Smooth muscle cell (in vitro differentiated cells): ENCODE measurements around the gene TMEM163. TPM values are rescaled to one million over a fixed set of nuclear protein-coding genes. Genes with fewer than 3 reads are reported as not detected.

ENCODE experiments used
- DNase-seq: peaks from one replicate; lab custom pipeline; 2025; ENCODE audit not compliant: unreplicated experiment; lab: John Stamatoyannopoulos, UW
- H2AFZ ChIP-seq: fragments of 200-600 bp; sonication (generic); 2 replicates; pipeline ENCODE4 v1.6.0; 2016; ENCODE audit warnings: antibody characterized with exemption, low read depth, mild to moderate bottlenecking
- H3F3A ChIP-seq: fragments of 200-600 bp; sonication (generic); 2 replicates; pipeline ENCODE4 v1.6.0; 2017; ENCODE audit warnings: antibody characterized with exemption, low read depth
- H3K27ac ChIP-seq: fragments of 200-600 bp; sonication (generic); 2 replicates; pipeline ENCODE4 v1.5.1; 2016; ENCODE audit warnings: low read depth, mild to moderate bottlenecking
- H3K27me3 ChIP-seq: fragments of 200-600 bp; sonication (generic); 2 replicates; pipeline ENCODE4 v1.6.1; 2016; ENCODE audit warnings: low read depth, mild to moderate bottlenecking
- H3K36me3 ChIP-seq: fragments of 200-600 bp; sonication (generic); 2 replicates; pipeline ENCODE4 v1.5.1; 2016; ENCODE audit warnings: low read depth
- H3K4me1 ChIP-seq: fragments of 200-600 bp; sonication (generic); 2 replicates; pipeline ENCODE4 v1.5.1; 2016; ENCODE audit warnings: low read depth
- H3K4me2 ChIP-seq: fragments of 200-600 bp; sonication (generic); 2 replicates; pipeline ENCODE4 v1.6.0; 2016; ENCODE audit warnings: mild to moderate bottlenecking
- H3K4me3 ChIP-seq: fragments of 200-600 bp; sonication (generic); 2 replicates; pipeline ENCODE4 v1.5.1; 2016; ENCODE audit warnings: mild to moderate bottlenecking
- H3K79me2 ChIP-seq: fragments of 200-600 bp; sonication (generic); 2 replicates; pipeline ENCODE4 v1.6.0; 2016; ENCODE audit warnings: low read depth, mild to moderate bottlenecking
- H3K9ac ChIP-seq: fragments of 200-600 bp; sonication (generic); 2 replicates; pipeline ENCODE4 v1.6.0; 2016; ENCODE audit warnings: low read depth
- H3K9me3 ChIP-seq: fragments of 200-600 bp; sonication (generic); replicated peaks from 2 replicates; pipeline ENCODE4 v1.5.1; 2016; ENCODE audit warnings: low read depth
- H4K20me1 ChIP-seq: fragments of 200-600 bp; sonication (generic); 2 replicates; pipeline ENCODE4 v1.6.0; 2016; ENCODE audit warnings: low read depth
- CTCF ChIP-seq: fragments of 200-600 bp; sonication (generic); IDR thresholded peaks from 2 replicates; pipeline ENCODE4 v1.5.1; 2017; ENCODE audit warnings: borderline replicate concordance, mild to moderate bottlenecking, antibody characterized with exemption; ENCODE audit not compliant: insufficient read depth, poor library complexity, severe bottlenecking
- WGBS: methylation state at CpG from one replicate; pipeline ENCODE4 v1.1.7; 2016; ENCODE audit warnings: low lambda C conversion rate; 5-methylcytosine and 5-hydroxymethylcytosine counted together
- polyA plus RNA-seq: library from polyadenylated mRNA; unstranded; fragments of >200 nt; fragmentation: Nextera tagmentation; extraction: Ambion mirVana; gene quantifications from 2 replicates; pipeline ENCODE4 v1.2.1, GENCODE V29; 2016
- total RNA-seq: library from RNA; depleted of rRNA; stranded (reverse); fragments of >200 nt; gene quantifications from 2 replicates; pipeline ENCODE4 v1.2.3, GENCODE V29; 2014

Gene TMEM163
- total RNA-seq, result not detected in 2 replicates
- polyA plus RNA-seq, result 0.20 and 0.31 TPM in 2 replicates

GRCh38 chr2:134718817-134719814, at the start of gene TMEM163:
Gene TMEM163, minus strand, starts transcription at chr2:134719000.
- Histone ChIP-seq H3K9ac (no peak within 1 kb of the TSS), H3K27me3 (peaks cover 91% of the 10 kb centered on the region), H3K4me3 (peak within 1 kb of the TSS; percentile 44), H3K4me1 (peaks cover 10% of the 10 kb centered on the region), H3F3A (no peaks in the 10 kb centered on the region), H2AFZ (no peak within 1 kb of the TSS), H3K36me3 (no peaks in the 10 kb centered on the region), H3K79me2 (no peaks in the 10 kb centered on the region), H3K4me2 (peak within 1 kb of the TSS; percentile 84), H3K27ac (no peak within 1 kb of the TSS), H3K9me3 (no peaks in the 10 kb centered on the region), H4K20me1 (no peaks in the 10 kb centered on the region)
- 10% methylated on average over 53 of the region's 99 CpGs for WGBS
- DNase-seq, result no peak
- no peak for TF ChIP-seq CTCF

GRCh38 chr2:134766583-134766982, 47.8 kb upstream of the TMEM163 start:
- no peaks in the 10 kb centered on the region for H3K36me3 ChIP-seq
- H3F3A ChIP-seq, result no peaks in the 10 kb centered on the region
- no peak overlapping the region for H2AFZ ChIP-seq
- TF ChIP-seq CTCF, result no peak
- H3K9ac ChIP-seq, result no peak overlapping the region
- H3K4me1 ChIP-seq, result no peaks in the 10 kb centered on the region
- H4K20me1 ChIP-seq, result no peaks in the 10 kb centered on the region
- H3K79me2 ChIP-seq, result no peaks in the 10 kb centered on the region
- H3K4me3 ChIP-seq, result no peak overlapping the region
- DNase-seq, result no peak
- H3K27ac ChIP-seq, result no peak overlapping the region
- no peak overlapping the region for H3K4me2 ChIP-seq
- H3K9me3 ChIP-seq, result no peaks in the 10 kb centered on the region
- no peaks in the 10 kb centered on the region for H3K27me3 ChIP-seq
- 93% methylated on average over 5 of the region's 5 CpGs for WGBS

DNA sequence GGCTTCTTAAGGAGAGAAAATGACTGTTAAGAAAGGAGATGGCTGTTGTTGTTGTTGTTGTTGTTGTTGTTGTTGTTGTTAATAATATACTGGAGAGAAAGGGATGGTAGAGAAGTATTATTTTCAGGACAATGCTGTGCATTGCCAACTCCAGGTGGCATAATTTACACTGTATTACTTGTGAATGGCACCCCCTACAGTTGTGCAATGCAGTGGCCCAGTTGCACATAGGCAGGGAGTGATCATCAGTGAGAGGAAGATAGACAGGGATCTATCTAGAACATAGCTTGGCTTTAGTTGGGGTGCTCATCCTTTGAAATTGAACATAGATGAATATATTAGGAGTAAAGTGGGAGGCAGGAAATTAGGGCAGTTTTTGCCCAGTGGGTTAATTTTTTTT, 47.2 kb upstream of the TMEM163 start:
- H3K27me3 ChIP-seq, result no peaks in the 10 kb centered on the region
- TF ChIP-seq CTCF, result no peak
- H3K4me2 ChIP-seq, result no peak overlapping the region
- no peak overlapping the region for H3K9ac ChIP-seq
- no peaks in the 10 kb centered on the region for H4K20me1 ChIP-seq
- no peaks in the 10 kb centered on the region for H3F3A ChIP-seq
- no peaks in the 10 kb centered on the region for H3K36me3 ChIP-seq
- DNase-seq, result no peak
- H3K4me3 ChIP-seq, result no peak overlapping the region
- no peaks in the 10 kb centered on the region for H3K4me1 ChIP-seq
- no peaks in the 10 kb centered on the region for H3K9me3 ChIP-seq
- no peaks in the 10 kb centered on the region for H3K79me2 ChIP-seq
- H2AFZ ChIP-seq, result no peak overlapping the region
- H3K27ac ChIP-seq, result no peak overlapping the region
